Ovary (tissue), 3 donors: ENCODE measurements around the gene CEP350.

Source experiments
- CTCF ChIP-seq, 3 donors: fragments of 450-650 bp in 2 of 3; fragments of 200-600 bp in 1 of 3; IDR thresholded peaks; one replicate each; pipeline versions ENCODE4 v1.5.1 to v1.8.0; 2016 to 2022; ENCODE audit warnings: antibody characterized with exemption in 3 of 3, mild to moderate bottlenecking in 1 of 3
- EP300 ChIP-seq: sonication (generic); formaldehyde crosslinking; IDR thresholded peaks from one replicate; pipeline ENCODE4 v1.6.1; 2017; ENCODE audit warnings: antibody characterized with exemption
- POLR2A ChIP-seq: fragments of 450-650 bp; IDR thresholded peaks from one replicate; pipeline ENCODE4 v1.6.1; 2017; ENCODE audit warnings: antibody characterized with exemption, mild to moderate bottlenecking, moderate library complexity
- donor health status: DM: no; HTN: no; CAD: no.

- TF ChIP-seq POLR2A (no peak), CTCF (IDR thresholded peaks at IDR 0.05) (no peak), EP300 (no peak)
Observed at GRCh38 chr1:180083164-180083563, 128.6 kb downstream of the CEP350 start.
